Memory B cell (primary cell): ENCODE measurements around the gene HGD.
A peak's percentile ranks its signal among the peaks of the same experiment; 100 is the strongest.

Experiments used
- ATAC-seq: fragments of 150-1000 bp; cut with Tn5 transposase; 2 replicates; pipeline ENCODE4 v1.10.0; 2021; ENCODE audit warnings: low read depth, mild to moderate bottlenecking, moderate library complexity
- DNase-seq, 2 donors: peaks; one replicate each; pipeline ENCODE4 v3.0.0; 2022; ENCODE audit warnings: low spot score in 2 of 2
- H3K27ac Mint-ChIP-seq: one replicate; pipeline ENCODE4 v1.8.0; 2022; ENCODE audit warnings: mild to moderate bottlenecking, moderate library complexity, mixed read lengths
- H3K27me3 Mint-ChIP-seq: one replicate; pipeline ENCODE4 v1.8.0; 2022; ENCODE audit warnings: mixed read lengths
- H3K36me3 Mint-ChIP-seq: one replicate; pipeline ENCODE4 v1.8.0; 2022; ENCODE audit warnings: mild to moderate bottlenecking, mixed read lengths
- H3K4me1 Mint-ChIP-seq: one replicate; pipeline ENCODE4 v1.8.0; 2022; ENCODE audit warnings: mixed read lengths
- H3K4me3 Mint-ChIP-seq: one replicate; pipeline ENCODE4 v1.8.0; 2022; ENCODE audit warnings: mild to moderate bottlenecking, moderate library complexity, mixed read lengths
- H3K9me3 Mint-ChIP-seq: one replicate; pipeline ENCODE4 v1.8.0; 2022; ENCODE audit warnings: mixed read lengths

HGD gene

DNA sequence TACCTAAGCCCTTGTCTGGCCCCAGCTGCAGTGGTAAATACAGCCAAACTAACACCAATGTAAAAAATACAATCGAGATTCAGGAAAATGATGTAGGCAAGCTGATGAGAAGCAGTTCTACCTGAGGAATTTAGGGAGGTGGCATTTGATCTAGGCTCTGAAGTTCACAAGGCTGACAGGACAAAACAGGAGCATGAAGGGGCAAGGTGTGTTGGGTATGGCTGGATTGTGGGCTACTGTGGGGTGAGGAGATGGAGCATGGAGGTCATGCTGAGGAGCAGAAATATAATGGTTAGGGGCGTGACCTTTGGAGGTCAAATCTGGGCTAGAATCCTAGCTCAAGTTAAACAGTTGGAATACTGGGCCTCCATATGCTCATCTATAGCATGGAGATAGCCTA lies 79.4 kb downstream of the HGD start:
- Mint-ChIP-seq H3K9me3 (no peaks in the 10 kb centered on the region), H3K4me3 (no peak overlapping the region), H3K27me3 (no peaks in the 10 kb centered on the region), H3K4me1 (peaks cover 5% of the 10 kb centered on the region), H3K36me3 (peaks cover 8% of the 10 kb centered on the region), H3K27ac (no peak overlapping the region)
- no peak for DNase-seq
- ATAC-seq: no peak

DNA sequence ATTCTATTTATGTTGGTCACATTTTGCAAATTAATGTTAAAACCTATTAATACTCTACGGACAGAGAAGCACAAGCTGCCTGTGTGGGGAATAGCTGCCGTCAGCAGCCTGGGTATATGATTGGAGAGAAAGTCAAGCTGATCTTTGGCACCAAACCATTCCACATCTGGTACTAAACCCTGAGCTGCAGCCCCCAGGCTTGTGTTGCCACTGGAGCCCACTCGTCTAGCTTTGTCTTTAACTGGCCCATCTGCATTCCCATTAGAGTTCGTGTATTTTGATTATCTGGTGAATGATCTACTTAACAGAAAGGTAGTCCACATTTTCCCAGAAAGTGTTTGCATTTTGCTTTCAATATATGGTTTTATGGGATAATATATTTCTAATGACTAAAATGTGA lies 80.5 kb downstream of the HGD start:
- Mint-ChIP-seq H3K36me3 (peaks cover 10% of the 10 kb centered on the region), H3K27me3 (no peaks in the 10 kb centered on the region), H3K4me1 (peaks cover 11% of the 10 kb centered on the region), H3K9me3 (no peaks in the 10 kb centered on the region), H3K4me3 (no peak overlapping the region), H3K27ac (peak overlapping the region; percentile 22)
- DNase-seq (no peak), ATAC-seq (no peak)

DNA sequence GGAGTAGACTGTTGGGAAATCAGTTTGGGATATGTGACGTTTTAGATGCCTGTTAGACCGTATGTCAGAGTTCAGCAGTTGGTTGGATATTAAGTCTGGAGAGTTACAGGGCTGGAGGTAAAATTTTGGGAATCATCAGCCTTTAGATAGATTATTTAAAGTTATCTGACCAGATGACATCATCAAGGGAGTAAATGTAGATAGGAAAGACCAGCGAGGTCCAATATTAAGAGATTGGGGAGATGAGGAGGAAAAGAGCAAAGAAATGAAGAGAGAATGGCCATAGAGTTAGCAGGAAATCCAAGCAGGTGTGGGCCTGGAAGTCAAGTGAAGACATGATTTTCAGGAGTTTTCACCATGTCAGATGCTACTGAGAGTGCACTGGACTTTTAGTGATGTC lies 82.8 kb downstream of the HGD start:
- no peaks in the 10 kb centered on the region for H3K27me3 Mint-ChIP-seq
- H3K4me1 Mint-ChIP-seq: peaks cover 13% of the 10 kb centered on the region
- H3K36me3 Mint-ChIP-seq: peaks cover 10% of the 10 kb centered on the region
- no peak for DNase-seq
- H3K4me3 Mint-ChIP-seq: no peak overlapping the region
- ATAC-seq: no peak
- H3K27ac Mint-ChIP-seq: no peak overlapping the region
- H3K9me3 Mint-ChIP-seq: no peaks in the 10 kb centered on the region

DNA sequence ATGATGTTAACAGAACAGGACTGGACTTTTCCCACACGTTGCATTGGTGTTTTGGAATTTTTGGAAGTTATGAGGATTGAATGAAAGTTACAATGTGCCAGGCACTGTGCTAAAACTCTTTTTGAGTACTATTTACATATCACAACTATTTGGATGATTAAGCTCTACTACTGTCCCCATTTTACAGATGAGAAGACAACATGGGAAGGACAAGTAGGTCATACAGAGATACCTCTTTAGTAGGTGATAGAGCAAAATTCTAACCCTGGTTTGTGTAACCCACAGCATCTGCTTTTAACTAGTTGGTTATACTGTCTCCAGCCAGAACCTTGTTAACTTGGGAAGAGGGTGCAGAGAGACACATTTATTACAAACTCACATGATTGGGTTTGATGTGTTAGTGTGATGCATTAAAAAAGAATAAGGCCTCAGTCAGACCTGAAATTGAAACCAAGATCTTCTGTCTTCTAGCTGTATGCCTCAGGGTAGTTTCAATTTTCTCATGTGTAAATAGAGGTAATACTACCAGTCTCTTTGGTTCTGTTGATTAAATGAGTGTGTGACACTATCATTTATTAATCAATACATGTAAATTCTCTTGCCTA lies 84.5 kb downstream of the HGD start:
- ATAC-seq (no peak), DNase-seq (no peak)
- no peak overlapping the region for H3K27ac Mint-ChIP-seq
- peak overlapping the region; percentile 74 for H3K4me3 Mint-ChIP-seq
- H3K9me3 Mint-ChIP-seq: no peaks in the 10 kb centered on the region
- H3K27me3 Mint-ChIP-seq: no peaks in the 10 kb centered on the region
- peaks cover 5% of the 10 kb centered on the region for H3K36me3 Mint-ChIP-seq
- peaks cover 13% of the 10 kb centered on the region for H3K4me1 Mint-ChIP-seq

DNA sequence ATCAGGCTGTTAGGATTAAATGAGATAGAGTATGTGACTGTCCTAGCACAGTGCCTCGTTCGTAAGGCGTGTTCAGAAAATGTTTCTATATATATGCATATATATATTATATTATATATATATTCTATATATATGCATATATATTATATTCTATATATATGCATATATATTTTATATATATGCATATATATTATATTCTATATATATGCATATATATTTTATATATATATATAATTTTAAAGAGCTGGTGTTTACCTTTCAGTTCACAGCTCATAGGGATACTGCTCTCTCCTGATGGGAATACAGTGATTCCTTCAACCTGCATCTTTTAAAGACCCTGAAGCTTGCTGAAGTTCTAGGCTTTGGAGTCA lies 85.2 kb downstream of the HGD start:
- Mint-ChIP-seq H3K4me1 (peaks cover 13% of the 10 kb centered on the region), H3K27ac (no peak overlapping the region), H3K9me3 (no peaks in the 10 kb centered on the region), H3K36me3 (peaks cover 2% of the 10 kb centered on the region), H3K27me3 (no peaks in the 10 kb centered on the region), H3K4me3 (peak overlapping the region; percentile 95)
- DNase-seq (no peak), ATAC-seq (no peak)

DNA sequence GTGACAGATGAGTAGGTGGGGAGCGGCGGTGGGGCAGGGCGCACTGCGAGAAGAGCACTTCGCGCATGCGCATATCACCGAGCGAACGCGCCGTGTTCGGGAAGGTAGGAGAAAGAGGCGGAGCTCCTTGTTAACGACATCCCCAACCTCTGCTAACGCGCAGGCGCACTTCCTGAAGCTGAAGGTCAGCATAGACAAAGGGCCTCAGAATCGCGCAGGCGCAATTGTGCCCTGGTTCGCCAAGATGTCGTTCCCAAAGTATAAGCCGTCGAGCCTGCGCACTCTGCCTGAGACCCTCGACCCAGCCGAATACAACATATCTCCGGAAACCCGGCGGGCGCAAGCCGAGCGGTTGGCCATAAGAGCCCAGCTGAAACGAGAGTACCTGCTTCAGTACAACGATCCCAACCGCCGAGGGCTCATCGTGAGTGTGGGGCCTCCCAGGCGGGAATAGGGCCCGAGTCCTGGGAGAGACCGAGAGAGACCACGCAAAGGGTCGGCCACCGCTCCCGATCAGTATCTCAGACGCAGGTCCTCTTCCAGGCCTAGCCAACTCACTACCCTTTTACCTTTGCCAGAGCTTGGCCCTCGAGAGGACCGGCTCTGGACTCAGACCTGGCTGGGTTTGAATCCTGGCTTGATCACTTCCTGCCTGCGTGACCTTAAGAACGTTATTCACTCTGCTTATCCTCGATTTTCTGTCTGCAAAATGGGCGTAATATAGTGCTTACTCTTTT lies 85.8 kb downstream of the HGD start, which contains the start of gene NDUFB4:
Gene NDUFB4, plus strand, starts transcription at position 221 of the 737 bp plus-strand sequence. Its CDS starts 24 bp downstream, at position 245.
- ATAC-seq: peak; percentile 93

DNA sequence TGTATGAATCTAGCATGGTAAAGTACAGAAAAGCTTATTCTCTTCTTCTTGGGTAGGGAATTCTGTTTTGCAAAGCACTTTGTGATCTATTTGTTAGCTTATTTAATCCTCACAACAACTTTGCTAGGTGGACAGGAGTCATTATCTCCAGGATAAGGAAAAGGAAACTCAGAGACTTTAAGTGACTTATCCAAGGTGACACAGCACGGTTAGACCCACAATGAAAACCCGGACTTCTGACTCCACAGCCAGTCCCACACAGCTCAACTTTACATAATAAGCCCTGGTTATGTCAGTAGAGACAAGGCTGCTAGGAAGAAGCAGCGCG lies 86.3 kb downstream of the HGD start:
- Mint-ChIP-seq H3K27ac (no peak overlapping the region), H3K4me1 (peaks cover 13% of the 10 kb centered on the region), H3K36me3 (peaks cover 2% of the 10 kb centered on the region), H3K27me3 (no peaks in the 10 kb centered on the region), H3K4me3 (peak overlapping the region; percentile 95), H3K9me3 (no peaks in the 10 kb centered on the region)
- no peak for DNase-seq
- no peak for ATAC-seq

More for the DNA sequence above, 85.8 kb downstream of the HGD start, which contains the start of gene NDUFB4:
- DNase-seq: peak; percentile 83 to 85
- H3K27ac Mint-ChIP-seq: no peak within 1 kb of the TSS
- H3K9me3 Mint-ChIP-seq: no peaks in the 10 kb centered on the region
- peaks cover 13% of the 10 kb centered on the region for H3K4me1 Mint-ChIP-seq
- H3K27me3 Mint-ChIP-seq: no peaks in the 10 kb centered on the region
- peaks cover 2% of the 10 kb centered on the region for H3K36me3 Mint-ChIP-seq
- H3K4me3 Mint-ChIP-seq: peak within 1 kb of the TSS; percentile 95

DNA sequence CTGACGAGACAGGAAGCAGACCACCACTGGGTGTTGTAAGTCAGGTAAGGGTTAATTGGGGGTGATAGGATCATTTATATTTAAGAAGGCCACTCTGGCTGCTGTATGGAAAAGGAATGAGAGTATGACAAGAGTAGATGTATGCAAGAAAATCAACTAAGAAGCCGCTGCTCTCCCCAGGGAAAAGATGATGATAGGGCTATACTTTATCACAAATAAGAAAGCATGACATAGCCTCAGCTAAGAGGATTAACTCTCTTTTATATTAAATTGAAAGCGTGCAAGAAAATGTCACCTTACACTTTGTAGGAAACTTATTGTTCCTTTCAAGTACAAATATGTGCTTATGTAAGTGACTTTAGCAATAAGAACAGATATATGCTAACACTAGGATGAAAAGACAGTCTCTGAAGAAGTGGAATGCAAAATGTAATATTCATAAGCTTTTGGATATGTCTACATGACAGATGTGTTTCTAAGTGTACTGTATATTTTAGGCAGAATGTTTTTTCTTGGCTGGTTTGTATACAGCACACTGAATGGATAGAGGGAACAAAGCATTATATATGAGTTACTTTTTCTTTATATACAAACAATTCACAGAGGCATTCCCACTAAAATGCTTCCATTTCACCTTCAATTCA lies 94.6 kb downstream of the HGD start:
- Mint-ChIP-seq H3K4me1 (no peaks in the 10 kb centered on the region), H3K27me3 (peaks cover 4% of the 10 kb centered on the region), H3K36me3 (peaks cover 2% of the 10 kb centered on the region), H3K4me3 (no peak overlapping the region), H3K9me3 (peaks cover 2% of the 10 kb centered on the region), H3K27ac (no peak overlapping the region)
- DNase-seq (no peak), ATAC-seq (no peak)
